Tibial artery (tissue), 4 donors: Measurements from ENCODE around the gene MYH15.
A peak's percentile ranks its signal among the peaks of the same experiment; 100 is the strongest.

ENCODE experiments used
- DNase-seq, 2 donors: peaks; one replicate each; pipeline ENCODE4 v3.0.0-alpha.2; 2019
- H3K27ac ChIP-seq, 2 donors: fragments of 200-600 bp; sonication (generic) in 1 of 2; 1 replicate in 1 of 2; 2 replicates in 1 of 2; pipeline ENCODE4 v1.5.1; 2018 to 2019; ENCODE audit warnings: mild to moderate bottlenecking in 1 of 2
- H3K27me3 ChIP-seq, 2 donors: fragments of 200-600 bp; sonication (generic) in 1 of 2; one replicate each; pipeline versions ENCODE4 v1.5.1 to v1.6.0; 2016 to 2019
- H3K36me3 ChIP-seq, 3 donors: fragments of 200-600 bp; sonication (generic) in 2 of 3; one replicate each; pipeline ENCODE4 v1.5.1; 2016 to 2019; ENCODE audit warnings: mild to moderate bottlenecking in 2 of 3
- H3K4me1 ChIP-seq, 4 donors: fragments of 200-600 bp; sonication (generic) in 2 of 4; 1 replicate in 3 of 4; 2 replicates in 1 of 4; pipeline ENCODE4 v1.5.1; 2016 to 2019
- H3K4me3 ChIP-seq, 2 donors: fragments of 200-600 bp; sonication (generic) in 1 of 2; 1 replicate in 1 of 2; 2 replicates in 1 of 2; pipeline ENCODE4 v1.5.1; 2018 to 2019; ENCODE audit warnings: mild to moderate bottlenecking in 2 of 2
- H3K9me3 ChIP-seq, 3 donors: fragments of 200-600 bp; sonication (generic) in 1 of 3; one replicate each; pipeline ENCODE4 v1.5.1; 2016 to 2019
- CTCF ChIP-seq, 2 experiments: fragments of 200-600 bp in 1 of 2; fragments of 450-650 bp in 1 of 2; IDR thresholded peaks; one replicate each; pipeline ENCODE4 v1.5.1; 2017 to 2019; ENCODE audit warnings: antibody characterized with exemption in 2 of 2, mild to moderate bottlenecking in 1 of 2, moderate library complexity in 1 of 2
- intact Hi-C: fragments of 100-400 bp; cut with DNase I; formaldehyde crosslinking; loops from one replicate; pipeline ENCODE4 v1.15.0; 2023; ENCODE audit warnings: low total_unique reads

The MYH15 gene

GRCh38 chr3:108510496-108510895, at the start of gene MYH15:
TSS of gene MYH15 (minus strand) at chr3:108510596. CDS start at chr3:108510530, 66 bp downstream.
- DNase-seq, result no peak
- Histone ChIP-seq H3K4me1 (no peaks in the 10 kb centered on the region), H3K27ac (no peak within 1 kb of the TSS), H3K36me3 (no peaks in the 10 kb centered on the region), H3K9me3 (no peaks in the 10 kb centered on the region), H3K27me3 (no peaks in the 10 kb centered on the region), H3K4me3 (no peak within 1 kb of the TSS)
- intact Hi-C loops, result no loop called here
- TF ChIP-seq CTCF (IDR thresholded peaks at IDR 0.05), result no peak

GRCh38 chr3:108555966-108556581, 45.7 kb upstream of the MYH15 start:
- no peak overlapping the region for H3K27ac ChIP-seq
- H3K4me1 ChIP-seq, result peaks cover 0 to 11% (median 0%) of the 10 kb centered on the region in 4 donors
- no peak for TF ChIP-seq CTCF (IDR thresholded peaks at IDR 0.05)
- no peaks in the 10 kb centered on the region for H3K27me3 ChIP-seq
- no peaks in the 10 kb centered on the region for H3K9me3 ChIP-seq
- H3K4me3 ChIP-seq, result no peak overlapping the region
- intact Hi-C loops, result no loop called here
- no peaks in the 10 kb centered on the region for H3K36me3 ChIP-seq
- DNase-seq, result no peak

DNA sequence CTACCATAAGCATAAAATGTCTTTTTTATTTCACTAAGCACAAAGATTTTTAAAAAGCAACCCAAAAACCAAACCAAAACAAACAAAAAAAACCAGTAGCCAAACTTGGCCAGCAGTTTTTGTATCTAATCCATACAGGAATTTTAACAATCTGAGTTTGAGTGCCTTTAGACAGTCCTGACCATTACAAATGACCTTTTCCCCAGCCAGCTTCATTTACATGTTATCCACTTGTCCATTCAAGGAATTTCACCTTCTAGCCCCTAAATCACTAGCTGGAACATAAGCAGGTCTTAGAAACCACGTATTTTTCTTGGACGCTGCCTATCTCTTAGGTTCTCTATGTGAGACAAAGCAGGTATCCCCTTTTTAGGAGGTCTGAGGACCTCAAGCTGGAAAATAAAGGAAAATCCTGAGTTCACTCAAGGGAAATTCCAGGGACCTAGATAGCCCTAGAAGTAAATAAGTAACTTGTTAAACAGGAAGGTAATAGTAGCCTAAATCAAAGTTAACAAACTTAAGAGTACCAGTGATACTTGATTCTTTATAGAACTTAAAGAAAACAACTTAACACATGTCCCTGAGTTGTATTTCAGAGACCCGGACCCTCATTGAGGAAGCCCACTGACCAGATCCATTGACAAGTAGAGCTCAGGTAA, 44.6 kb upstream of the MYH15 start:
- peaks cover 0 to 11% (median 0%) of the 10 kb centered on the region in 4 donors for H3K4me1 ChIP-seq
- TF ChIP-seq CTCF (IDR thresholded peaks at IDR 0.05), result no peak
- no peak for DNase-seq
- H3K4me3 ChIP-seq, result no peak overlapping the region
- no peak overlapping the region for H3K27ac ChIP-seq
- H3K9me3 ChIP-seq, result no peaks in the 10 kb centered on the region
- no peaks in the 10 kb centered on the region for H3K27me3 ChIP-seq
- H3K36me3 ChIP-seq, result no peaks in the 10 kb centered on the region
- intact Hi-C loops, result loop anchor here (5.0 kb wide), 1 partner anchor 63 kb away; no protein-coding TSS in a partner anchor

- no peaks in the 10 kb centered on the region for H3K36me3 ChIP-seq
- H3K4me3 ChIP-seq, result no peak overlapping the region
- no peak for TF ChIP-seq CTCF (IDR thresholded peaks at IDR 0.05)
- intact Hi-C loops, result loop anchor here (5.0 kb wide), 1 partner anchor 62 kb away; no protein-coding TSS in a partner anchor
- DNase-seq, result no peak
- H3K27me3 ChIP-seq, result no peaks in the 10 kb centered on the region
- no peaks in the 10 kb centered on the region for H3K9me3 ChIP-seq
- H3K4me1 ChIP-seq, result peaks cover 0 to 11% (median 0%) of the 10 kb centered on the region in 4 donors
- no peak overlapping the region for H3K27ac ChIP-seq
Measured at GRCh38 chr3:108554229-108554628, 43.8 kb upstream of the MYH15 start.

- Histone ChIP-seq H3K4me3 (no peak overlapping the region), H3K9me3 (no peaks in the 10 kb centered on the region), H3K27ac (no peak overlapping the region), H3K4me1 (peaks cover 0 to 11% (median 0%) of the 10 kb centered on the region in 4 donors), H3K36me3 (no peaks in the 10 kb centered on the region), H3K27me3 (no peaks in the 10 kb centered on the region)
- TF ChIP-seq CTCF (IDR thresholded peaks at IDR 0.05), result peak; percentile 48 to 66
- no peak for DNase-seq
- intact Hi-C loops, result loop anchor here (5.0 kb wide), 1 partner anchor 60 kb away; no protein-coding TSS in a partner anchor
Measured at GRCh38 chr3:108552267-108553159, 42.1 kb upstream of the MYH15 start.
